Fibroblast of lung (primary cell): Measurements from ENCODE around the gene CELF2. TPM values are rescaled to one million over a fixed set of nuclear protein-coding genes. Genes with fewer than 3 reads are reported as not detected.

Source experiments
- DNase-seq, 2 donors: peaks; one replicate each; pipeline versions ENCODE4 v3.0.0 to v3.0.0-alpha.2; 2010; ENCODE audit warnings: low read depth in 2 of 2
- H2AFZ ChIP-seq: 2 replicates; pipeline ENCODE4 v1.5.1; 2012; ENCODE audit warnings: low read length, control low read depth, inconsistent platforms
- H3K27ac ChIP-seq: 2 replicates; pipeline ENCODE4 v1.5.1; 2011; ENCODE audit warnings: low read length, control low read depth; ENCODE audit not compliant: insufficient read depth
- H3K27me3 ChIP-seq: 2 replicates; pipeline ENCODE4 v1.5.1; 2011; ENCODE audit warnings: mild to moderate bottlenecking, low read length; ENCODE audit not compliant: control insufficient read depth, insufficient read depth
- H3K36me3 ChIP-seq: 2 replicates; pipeline ENCODE4 v1.5.1; 2011; ENCODE audit warnings: low read length; ENCODE audit not compliant: control insufficient read depth, insufficient read depth
- H3K4me1 ChIP-seq: 2 replicates; pipeline ENCODE4 v1.5.1; 2011; ENCODE audit warnings: low read length; ENCODE audit not compliant: control insufficient read depth, insufficient read depth; ENCODE audit errors: extremely low read depth
- H3K4me2 ChIP-seq: 2 replicates; pipeline ENCODE4 v1.5.1; 2011; ENCODE audit warnings: low read length, control low read depth; ENCODE audit not compliant: insufficient read depth; ENCODE audit errors: extremely low read depth
- H3K4me3 ChIP-seq, 4 experiments: fragments of 200-600 bp in 1 of 4; sonication (generic) in 1 of 4; replicated peaks in 1 of 4; 2 replicates each; pipeline ENCODE4 v1.5.1; 2011 to 2016; ENCODE audit warnings: low read length in 4 of 4, low read depth in 3 of 4, mild to moderate bottlenecking in 3 of 4, control low read depth in 2 of 4, inconsistent platforms in 1 of 4, mixed read lengths in 1 of 4; ENCODE audit not compliant: insufficient read depth in 1 of 4; ENCODE audit errors: control extremely low read depth in 1 of 4
- H3K79me2 ChIP-seq: 2 replicates; pipeline ENCODE4 v1.5.1; 2012; ENCODE audit warnings: mild to moderate bottlenecking, low read length, inconsistent platforms; ENCODE audit not compliant: control insufficient read depth, insufficient read depth
- H3K9ac ChIP-seq: 2 replicates; pipeline ENCODE4 v1.5.1; 2011; ENCODE audit warnings: mild to moderate bottlenecking, low read length, control low read depth; ENCODE audit not compliant: insufficient read depth
- H3K9me3 ChIP-seq: 2 replicates; pipeline ENCODE4 v1.5.1; 2012; ENCODE audit warnings: low read depth, low read length; ENCODE audit not compliant: control insufficient read depth, insufficient read depth
- H4K20me1 ChIP-seq: 2 replicates; pipeline ENCODE4 v1.5.1; 2011; ENCODE audit warnings: low read length; ENCODE audit not compliant: control insufficient read depth, insufficient read depth; ENCODE audit errors: extremely low read depth
- EZH2 ChIP-seq: IDR thresholded peaks from 2 replicates; pipeline ENCODE4 v1.5.1; 2012; ENCODE audit warnings: low read length, control low read depth, mild to moderate bottlenecking; ENCODE audit errors: missing control alignments
- polyA plus RNA-seq, 2 donors: library from polyadenylated mRNA; depleted of rRNA in 1 of 2; stranded (reverse) in 1 of 2; unstranded in 1 of 2; fragments of >200 nt; gene quantifications; 2 replicates each; pipeline ENCODE4 v1.2.1, GENCODE V29; 2011 to 2012; ENCODE audit warnings: missing spikeins in 1 of 2
- total RNA-seq: library from RNA; depleted of rRNA; stranded (reverse); fragments of >200 nt; gene quantifications from 2 replicates; pipeline ENCODE4 v1.2.1, GENCODE V29; 2014
- TF ChIP-seq, protein P1 (sequence below), 2 donors: IDR thresholded peaks in 1 of 2; conservative IDR thresholded peaks in 1 of 2; 1 replicate in 1 of 2; 2 replicates in 1 of 2; pipeline ENCODE4 v1.5.1; 2011 to 2012; ENCODE audit warnings: low read length in 2 of 2, control low read depth in 1 of 2, inconsistent platforms in 1 of 2, low read depth in 1 of 2, mild to moderate bottlenecking in 1 of 2

The CELF2 gene
- total and polyA plus RNA-seq, 2 donors (not counting 1 experiment from before 2014, with no cell fraction given), result 16.9 to 25.1 TPM

DNA sequence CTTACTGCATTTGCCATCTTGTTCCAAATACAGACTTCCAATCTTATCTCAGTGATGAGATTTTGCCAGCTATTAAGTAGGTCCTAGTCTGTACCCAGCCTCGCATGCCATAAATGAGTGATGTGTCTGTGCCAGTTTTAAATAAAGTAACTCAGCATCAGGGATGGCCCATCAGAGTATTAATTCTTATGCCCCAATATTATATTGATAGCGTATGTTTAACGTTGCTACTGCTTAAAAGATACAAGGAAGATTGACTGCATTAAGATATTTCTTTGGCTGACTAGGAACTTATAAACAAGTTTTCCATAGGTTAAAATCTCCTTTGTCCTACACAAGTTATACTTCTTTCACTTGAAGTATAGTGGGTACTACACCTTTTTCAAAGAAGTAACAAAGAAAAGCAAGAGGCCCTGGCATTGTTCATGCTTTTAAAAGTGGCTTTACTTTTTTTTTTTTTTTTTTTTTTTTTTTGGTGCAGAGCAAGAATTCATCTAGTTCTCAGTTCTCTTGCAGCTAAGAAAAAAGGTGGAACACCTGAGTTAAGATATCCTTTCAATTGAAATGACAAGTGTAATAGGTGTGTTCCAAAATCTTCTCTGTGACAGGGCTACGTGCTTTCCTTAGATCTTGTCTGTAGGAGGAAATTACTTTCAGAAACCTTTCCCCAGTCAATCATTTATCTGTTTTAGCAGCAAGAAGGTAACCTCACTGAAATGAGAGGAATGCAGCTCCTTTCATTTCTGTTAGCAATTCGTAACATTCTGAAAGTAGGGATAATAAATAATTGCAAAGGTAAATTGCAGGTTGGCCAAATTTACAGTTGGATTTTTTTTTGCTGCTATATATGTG lies 245.0 kb downstream of the CELF2 start:
- Histone ChIP-seq H2AFZ (no peak overlapping the region), H3K27ac (no peak overlapping the region), H3K79me2 (no peaks in the 10 kb centered on the region), H3K36me3 (no peaks in the 10 kb centered on the region), H3K4me3 (no peak overlapping the region), H3K4me1 (no peaks in the 10 kb centered on the region), H4K20me1 (no peaks in the 10 kb centered on the region), H3K9me3 (no peaks in the 10 kb centered on the region), H3K27me3 (no peaks in the 10 kb centered on the region), H3K9ac (no peak overlapping the region), H3K4me2 (no peak overlapping the region)
- TF ChIP-seq EZH2, result no peak
- TF ChIP-seq, protein P1, sequence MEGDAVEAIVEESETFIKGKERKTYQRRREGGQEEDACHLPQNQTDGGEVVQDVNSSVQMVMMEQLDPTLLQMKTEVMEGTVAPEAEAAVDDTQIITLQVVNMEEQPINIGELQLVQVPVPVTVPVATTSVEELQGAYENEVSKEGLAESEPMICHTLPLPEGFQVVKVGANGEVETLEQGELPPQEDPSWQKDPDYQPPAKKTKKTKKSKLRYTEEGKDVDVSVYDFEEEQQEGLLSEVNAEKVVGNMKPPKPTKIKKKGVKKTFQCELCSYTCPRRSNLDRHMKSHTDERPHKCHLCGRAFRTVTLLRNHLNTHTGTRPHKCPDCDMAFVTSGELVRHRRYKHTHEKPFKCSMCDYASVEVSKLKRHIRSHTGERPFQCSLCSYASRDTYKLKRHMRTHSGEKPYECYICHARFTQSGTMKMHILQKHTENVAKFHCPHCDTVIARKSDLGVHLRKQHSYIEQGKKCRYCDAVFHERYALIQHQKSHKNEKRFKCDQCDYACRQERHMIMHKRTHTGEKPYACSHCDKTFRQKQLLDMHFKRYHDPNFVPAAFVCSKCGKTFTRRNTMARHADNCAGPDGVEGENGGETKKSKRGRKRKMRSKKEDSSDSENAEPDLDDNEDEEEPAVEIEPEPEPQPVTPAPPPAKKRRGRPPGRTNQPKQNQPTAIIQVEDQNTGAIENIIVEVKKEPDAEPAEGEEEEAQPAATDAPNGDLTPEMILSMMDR (conservative IDR thresholded peaks at IDR 0.05 in 1 of 2, IDR thresholded peaks at IDR 0.05 in 1 of 2; ENCODE audit: low read depth in 1 of 2, low read length in 2 of 2), result no peak
- DNase-seq, result no peak

DNA sequence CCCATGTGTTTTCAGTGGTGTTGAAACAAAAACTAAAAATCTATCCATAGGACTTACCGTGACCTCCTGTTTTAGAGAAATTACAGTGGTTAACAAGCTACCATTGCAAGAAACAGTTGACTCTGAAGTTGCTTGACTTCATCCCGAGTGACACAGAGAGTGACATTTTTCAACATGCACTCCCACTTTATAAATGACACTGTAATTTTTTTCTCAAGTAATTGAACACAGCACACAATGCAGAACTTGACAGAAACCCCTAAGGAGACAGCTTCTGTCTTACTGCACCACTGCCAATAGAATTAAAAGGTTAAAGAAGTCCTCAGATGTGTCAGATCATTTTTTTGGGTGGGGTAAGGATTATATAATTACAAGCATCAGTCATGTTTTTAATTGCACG lies 246.1 kb downstream of the CELF2 start:
- no peak for DNase-seq
- H3K27ac ChIP-seq, result no peak overlapping the region
- TF ChIP-seq, protein P1 (conservative IDR thresholded peaks at IDR 0.05 in 1 of 2, IDR thresholded peaks at IDR 0.05 in 1 of 2; ENCODE audit: low read depth in 1 of 2, low read length in 2 of 2), result no peak
- no peak for TF ChIP-seq EZH2

DNA sequence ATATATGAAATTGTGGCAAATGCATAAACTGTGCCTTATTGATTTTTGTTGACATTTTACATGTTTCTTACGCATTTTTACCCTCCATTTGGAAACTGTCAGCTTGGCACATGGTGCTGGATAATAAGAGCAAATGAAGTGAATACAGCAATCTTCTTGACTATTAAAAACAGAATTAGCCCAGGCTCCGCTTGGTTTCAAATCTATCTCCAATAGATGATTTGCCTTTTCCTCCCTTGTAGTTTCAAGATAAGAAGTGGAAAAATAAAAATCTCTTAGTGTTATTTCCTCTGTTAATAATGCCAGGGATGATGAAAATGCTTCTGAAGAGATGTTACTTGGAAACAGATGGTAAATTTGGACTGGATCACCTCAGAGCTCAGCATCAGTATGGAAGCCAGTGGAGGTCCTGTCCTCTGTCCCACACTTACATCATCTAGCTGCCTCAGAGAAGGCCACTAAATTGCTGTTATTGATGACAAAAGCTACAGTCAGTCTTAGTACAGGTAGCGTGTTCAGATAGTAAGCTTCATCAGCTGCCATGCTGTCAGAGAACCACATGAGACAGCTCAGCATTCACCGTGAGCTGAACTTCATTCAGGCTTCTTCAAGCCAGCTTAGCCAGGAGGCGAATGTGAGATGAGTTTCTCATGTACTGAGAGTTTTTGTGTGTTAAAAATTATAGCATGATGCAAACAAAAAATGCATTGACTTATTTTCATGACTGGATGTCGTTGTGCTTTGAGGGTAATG lies 246.8 kb downstream of the CELF2 start:
- H3K36me3 ChIP-seq, result no peaks in the 10 kb centered on the region
- no peak overlapping the region for H3K4me3 ChIP-seq
- TF ChIP-seq, protein P1 (conservative IDR thresholded peaks at IDR 0.05 in 1 of 2, IDR thresholded peaks at IDR 0.05 in 1 of 2; ENCODE audit: low read depth in 1 of 2, low read length in 2 of 2), result no peak
- no peak for TF ChIP-seq EZH2
- no peaks in the 10 kb centered on the region for H3K9me3 ChIP-seq
- H3K79me2 ChIP-seq, result no peaks in the 10 kb centered on the region
- H2AFZ ChIP-seq, result no peak overlapping the region
- H3K9ac ChIP-seq, result no peak overlapping the region
- H3K4me1 ChIP-seq, result no peaks in the 10 kb centered on the region
- H3K4me2 ChIP-seq, result no peak overlapping the region
- no peak overlapping the region for H3K27ac ChIP-seq
- H3K27me3 ChIP-seq, result no peaks in the 10 kb centered on the region
- no peak for DNase-seq
- H4K20me1 ChIP-seq, result no peaks in the 10 kb centered on the region

More for the DNA sequence above, 246.1 kb downstream of the CELF2 start:
- H3K9ac ChIP-seq, result no peak overlapping the region
- no peaks in the 10 kb centered on the region for H3K79me2 ChIP-seq
- H3K4me1 ChIP-seq, result no peaks in the 10 kb centered on the region
- no peaks in the 10 kb centered on the region for H3K9me3 ChIP-seq
- H3K4me3 ChIP-seq, result no peak overlapping the region
- no peak overlapping the region for H3K4me2 ChIP-seq
- no peaks in the 10 kb centered on the region for H3K27me3 ChIP-seq
- no peak overlapping the region for H2AFZ ChIP-seq
- no peaks in the 10 kb centered on the region for H4K20me1 ChIP-seq
- H3K36me3 ChIP-seq, result no peaks in the 10 kb centered on the region
